RWPE1 (cell line): ENCODE data around the gene ADAMTS6.
A peak's percentile ranks its signal among the peaks of the same experiment; 100 is the strongest.
"Not testable (repeated sequence)": the region's sequence is repeated elsewhere in the genome, so short reads cannot be mapped to it uniquely, and the experiment has no call there.

ENCODE experiments used
- CTCF ChIA-PET: fragments of 350-600 bp; sonication (Branson Sonifier 250); formaldehyde crosslinking; extraction: SDS; loops from one replicate; lab custom pipeline; 2021; lab: Yijun Ruan, JAX
- POLR2A ChIA-PET: fragments of 400-600 bp; formaldehyde crosslinking; extraction: SDS; loops from one replicate; lab custom pipeline; 2020; ENCODE audit warnings: antibody characterized with exemption; ENCODE audit not compliant: low non-redundant PET; lab: Yijun Ruan, JAX
- DNase-seq: peaks from one replicate; pipeline ENCODE4 v3.0.0; 2012; ENCODE audit warnings: low spot score
- H3K27ac ChIP-seq: fragments of 450-650 bp; 2 replicates; pipeline ENCODE4 v1.5.1; 2017
- CTCF ChIP-seq: fragments of 450-650 bp; conservative IDR thresholded peaks from 2 replicates; pipeline ENCODE4 v1.5.1; 2017; ENCODE audit warnings: low read depth, mild to moderate bottlenecking

Gene ADAMTS6

GRCh38 chr5:65506961-65507360, 25.2 kb upstream of the ADAMTS6 start:
- POLR2A ChIA-PET = interaction anchor here (0.6 kb wide), 1 partner anchor 677 kb away, joined by 3 read pairs; no protein-coding TSS in a partner anchor
- TF ChIP-seq CTCF = no peak
- CTCF ChIA-PET = interaction anchor here (0.6 kb wide), 1 partner anchor 1358 kb away, joined by 3 read pairs; no protein-coding TSS in a partner anchor
- no peak overlapping the region for H3K27ac ChIP-seq
- DNase-seq = no peak

- no peak for DNase-seq
- POLR2A ChIA-PET = no interaction called here
- TF ChIP-seq CTCF = no peak
- CTCF ChIA-PET = no interaction called here
- no peak overlapping the region for H3K27ac ChIP-seq
These were observed 7.4 kb upstream of the ADAMTS6 start for GRCh38 chr5:65489119-65489518.

GRCh38 chr5:65488038-65488687, 6.4 kb upstream of the ADAMTS6 start:
- DNase-seq, CTCF ChIA-PET, H3K27ac ChIP-seq, POLR2A ChIA-PET: not testable (repeated sequence)

- CTCF ChIA-PET = interaction anchor here (0.6 to 1.2 kb wide), 5 partner anchors 19 to 702 kb away, joined by 3 to 5 read pairs (median 3); no protein-coding TSS in a partner anchor
- H3K27ac ChIP-seq, POLR2A ChIA-PET, DNase-seq: not testable (repeated sequence)
These were observed 5.1 kb upstream of the ADAMTS6 start for GRCh38 chr5:65486803-65487202.

- ChIA-PET CTCF (no interaction called here), POLR2A (no interaction called here)
These were observed 3.7 kb upstream of the ADAMTS6 start for GRCh38 chr5:65485405-65485804.

GRCh38 chr5:65483546-65484346, 2.0 kb upstream of the ADAMTS6 start:
- peak; percentile 76 for TF ChIP-seq CTCF
- DNase-seq = peak; percentile 66
- ChIA-PET CTCF (interaction anchor here (0.5 to 2.0 kb wide), 9 partner anchors 9 to 851 kb away, joined by 3 to 10 read pairs (median 3); no protein-coding TSS in a partner anchor), POLR2A (no interaction called here)
- H3K27ac ChIP-seq = no peak overlapping the region

More at GRCh38 chr5:65485405-65485804, 3.7 kb upstream of the ADAMTS6 start:
- no peak overlapping the region for H3K27ac ChIP-seq
- TF ChIP-seq CTCF = no peak
- no peak for DNase-seq

- peak; percentile 72 for DNase-seq
- CTCF ChIA-PET = interaction anchor here (0.5 to 2.0 kb wide), 14 partner anchors 9 to 850 kb away, joined by 3 to 10 read pairs (median 3); no protein-coding TSS in a partner anchor
- no peak for TF ChIP-seq CTCF
- H3K27ac ChIP-seq = no peak overlapping the region
- POLR2A ChIA-PET = no interaction called here
These were observed 1.2 kb upstream of the ADAMTS6 start for GRCh38 chr5:65482736-65483545.
